Stimulated activated CD4-positive, alpha-beta T cell treated with anti-CD3 and anti-CD28 coated beads, TNF-alpha, amount 100 ng/mL, for 48 hours (primary cell): Measurements from ENCODE around the gene ZNF678.

Experiments used
- DNase-seq, 3 donors: peaks; one replicate each; pipeline ENCODE4 v3.0.0-alpha.2; 2020; ENCODE audit warnings: low read depth in 3 of 3

The ZNF678 gene

GRCh38 chr1:227712648-227713047 is 149.3 kb downstream of the ZNF678 start:
- DNase-seq, result no peak

GRCh38 chr1:227718932-227719331 is 155.6 kb downstream of the ZNF678 start:
- DNase-seq, result no peak

- no peak for DNase-seq
Observed at GRCh38 chr1:227723474-227723873, 160.1 kb downstream of the ZNF678 start.

- no peak for DNase-seq
Observed at GRCh38 chr1:227725046-227725445, 161.7 kb downstream of the ZNF678 start.

GRCh38 chr1:227726318-227726717 is 163.0 kb downstream of the ZNF678 start:
- DNase-seq, result no peak
